Astrocyte of the hippocampus (primary cell): ENCODE results near the gene KCNH1.

Experiments
- DNase-seq: peaks from one replicate; pipeline ENCODE4 v3.0.0; 2011; ENCODE audit warnings: low read depth, low spot score

Gene KCNH1

GRCh38 chr1:210722410-210723081, 411.4 kb downstream of the KCNH1 start:
- DNase-seq: no peak

- no peak for DNase-seq
Measured at GRCh38 chr1:210715072-210715471, 418.9 kb downstream of the KCNH1 start.

- no peak for DNase-seq
Measured at GRCh38 chr1:210711825-210712612, 421.9 kb downstream of the KCNH1 start.

DNA sequence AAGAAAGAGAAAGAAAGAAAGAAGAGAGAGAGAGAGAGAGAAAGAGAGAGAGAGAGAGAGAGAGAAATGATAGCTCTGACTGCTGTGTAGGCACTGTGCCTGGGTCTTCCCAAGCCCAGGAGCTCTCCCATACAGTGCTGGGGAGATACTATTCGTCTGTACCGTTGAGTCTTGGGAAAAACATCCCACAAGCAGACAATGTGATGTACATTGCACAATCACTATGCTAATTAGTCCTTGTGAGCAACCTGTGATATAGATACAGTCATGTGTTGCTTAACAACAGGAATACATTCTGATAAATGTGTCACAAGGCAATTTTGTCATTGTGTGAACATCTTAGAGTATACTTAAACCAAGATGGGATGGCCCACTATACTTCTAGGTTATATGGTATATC, 424.2 kb downstream of the KCNH1 start:
- no peak for DNase-seq

- DNase-seq: no peak
Measured at GRCh38 chr1:210707300-210708240, 426.4 kb downstream of the KCNH1 start.

DNA sequence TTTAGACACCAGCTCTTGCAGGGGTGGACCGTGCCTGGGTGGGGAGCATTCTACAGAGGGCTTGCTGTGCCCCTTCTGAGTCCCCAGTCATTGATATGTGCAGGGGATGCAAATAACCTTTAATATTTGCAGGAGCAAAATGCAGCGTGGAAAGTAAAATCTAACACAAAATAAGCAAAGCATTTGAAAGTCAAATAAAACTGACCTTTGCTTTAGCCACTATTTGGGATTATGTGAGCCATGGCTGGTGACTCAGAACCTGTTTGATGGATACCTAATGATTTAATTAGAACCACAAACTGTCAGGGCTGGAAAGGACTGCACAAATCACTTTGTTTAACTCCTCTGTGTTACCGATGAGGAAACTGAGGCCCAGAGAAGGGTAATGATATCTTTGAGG, 427.7 kb downstream of the KCNH1 start:
- no peak for DNase-seq

DNA sequence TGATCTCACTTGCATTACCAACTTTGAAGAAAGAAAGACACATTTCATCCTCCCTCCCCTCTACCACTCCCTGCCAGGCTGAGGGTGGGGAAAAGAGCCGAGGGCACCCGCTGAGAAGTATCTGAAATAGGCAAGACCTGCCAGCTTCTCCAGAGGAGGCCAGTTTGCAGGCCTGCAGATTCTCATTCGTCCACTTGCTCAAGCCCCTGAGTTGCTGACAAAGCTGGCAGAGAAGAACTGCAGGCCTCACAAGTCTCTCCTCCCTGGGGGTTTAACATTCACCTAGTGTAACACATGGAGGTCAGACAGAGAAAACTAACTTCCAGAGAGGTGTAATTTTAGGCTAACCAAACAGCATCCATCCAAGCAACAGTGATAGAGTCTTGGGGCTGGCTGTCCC, 428.9 kb downstream of the KCNH1 start:
- DNase-seq: no peak

DNA sequence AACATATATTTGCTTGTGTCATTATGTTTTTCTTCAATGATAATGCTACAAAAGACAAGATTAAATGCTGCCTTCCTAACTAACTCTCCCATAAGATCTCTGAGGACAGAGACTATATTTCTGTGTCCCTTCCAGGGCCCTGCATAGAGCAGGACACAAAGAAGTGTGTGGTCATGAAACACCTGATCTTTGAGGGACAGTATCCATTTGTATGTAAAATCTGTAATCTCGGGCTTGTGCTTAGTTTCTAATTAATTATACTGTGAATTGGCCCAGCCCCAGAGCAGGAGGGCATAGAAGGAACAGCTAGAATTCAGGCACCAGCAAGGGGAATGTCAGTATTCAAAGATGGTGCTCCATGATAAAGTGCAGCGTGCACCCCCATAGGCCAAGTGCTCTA, 430.4 kb downstream of the KCNH1 start:
- DNase-seq: no peak

GRCh38 chr1:210702506-210702905, 431.4 kb downstream of the KCNH1 start:
- no peak for DNase-seq

- DNase-seq: peak; percentile 64
Measured at GRCh38 chr1:210700511-210700910, 433.4 kb downstream of the KCNH1 start.

DNA sequence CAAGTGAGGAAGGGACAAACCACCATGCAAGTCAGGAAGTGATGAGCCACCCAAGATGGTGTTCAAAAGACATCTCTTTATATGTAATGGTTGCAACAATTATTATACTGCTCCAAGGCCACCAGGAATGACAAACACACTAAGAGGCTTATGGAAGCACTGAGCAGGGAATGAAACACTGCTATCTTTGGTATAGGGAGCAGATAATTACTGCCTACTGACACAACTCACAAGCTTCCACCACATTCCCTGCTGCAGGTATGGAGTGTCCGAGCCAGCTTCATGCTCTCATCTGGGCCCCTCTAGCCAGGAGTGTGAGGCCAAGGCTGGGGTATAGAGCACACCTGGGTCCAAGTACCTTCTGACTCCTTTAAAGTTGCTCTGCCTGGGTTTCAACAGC, 433.9 kb downstream of the KCNH1 start:
- DNase-seq: no peak

- no peak for DNase-seq
Measured at GRCh38 chr1:210698661-210699060, 435.3 kb downstream of the KCNH1 start.

GRCh38 chr1:210697185-210697584, 436.8 kb downstream of the KCNH1 start:
- DNase-seq: no peak

- peak; percentile 36 for DNase-seq
Measured at GRCh38 chr1:210696709-210697108, 437.2 kb downstream of the KCNH1 start.

DNA sequence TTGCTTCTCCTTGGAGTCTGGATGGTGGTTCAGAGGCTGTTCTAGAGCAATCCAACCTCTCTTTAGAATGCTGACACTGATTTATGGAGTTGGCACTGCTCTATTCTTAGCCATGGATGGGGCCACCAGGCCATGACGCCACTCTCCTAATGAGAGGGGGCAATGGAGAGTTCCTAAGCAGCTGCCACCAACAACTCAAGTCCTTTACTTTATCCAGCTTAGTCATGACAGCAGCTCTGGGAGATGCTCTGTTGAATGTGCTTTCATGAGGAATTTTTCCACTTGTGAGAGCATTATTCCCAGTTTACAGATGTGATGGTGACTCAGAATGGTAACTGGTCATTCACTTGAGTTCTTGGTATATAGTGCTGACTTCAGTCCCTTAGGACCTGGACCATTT, 438.9 kb downstream of the KCNH1 start:
- no peak for DNase-seq

DNA sequence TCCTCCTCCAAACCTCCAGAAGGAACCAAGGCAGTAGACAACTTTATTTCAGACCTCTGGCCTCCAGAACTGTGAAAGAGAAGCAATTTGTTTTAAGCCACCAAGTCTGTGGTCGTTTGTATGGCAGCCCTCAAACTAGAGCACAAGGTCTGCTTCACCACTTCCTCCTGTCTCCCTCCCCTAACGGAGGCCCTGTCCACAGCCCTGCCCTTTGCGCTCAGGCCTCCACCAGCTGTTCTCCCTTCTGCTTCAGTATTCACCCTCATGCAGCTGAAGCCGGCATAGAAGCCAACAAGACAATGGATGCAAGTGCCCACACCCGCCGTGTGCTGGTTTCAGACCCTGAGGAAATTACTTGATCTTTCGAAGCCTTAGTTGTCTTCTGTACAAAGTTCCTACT, 441.2 kb downstream of the KCNH1 start:
- DNase-seq: no peak

GRCh38 chr1:210691039-210691610, 442.8 kb downstream of the KCNH1 start:
- DNase-seq: no peak

- no peak for DNase-seq
Measured at GRCh38 chr1:210690236-210690635, 443.7 kb downstream of the KCNH1 start.

GRCh38 chr1:210689826-210690225, 444.1 kb downstream of the KCNH1 start:
- no peak for DNase-seq

GRCh38 chr1:210688512-210689234, 445.3 kb downstream of the KCNH1 start:
- DNase-seq: no peak
